Measurements from ENCODE around the gene ZBTB7A.

The ZBTB7A gene

GRCh38 chr19:4077007-4077374 lies 10.3 kb upstream of the ZBTB7A start:
- Histone ChIP-seq H3K4me1 (ENCODE audit: low read length) (peaks cover 12% of the 10 kb centered on the region), H3K9me3 (ENCODE audit: insufficient read depth, low read length) (no peaks in the 10 kb centered on the region), H3K4me3 (ENCODE audit: low read length) (no peak overlapping the region), H3K27me3 (ENCODE audit: low read depth, low read length) (no peaks in the 10 kb centered on the region), H4K20me1 (ENCODE audit: insufficient read depth, low read length) (no peaks in the 10 kb centered on the region), H3K27ac (ENCODE audit: low read length) (no peak overlapping the region), H3K79me2 (ENCODE audit: low read length) (no peaks in the 10 kb centered on the region), H3K36me3 (replicated peaks; ENCODE audit: low read depth, low read length) (no peaks in the 10 kb centered on the region), H3K4me2 (ENCODE audit: low read length) (no peak overlapping the region), H3K9ac (ENCODE audit: low read length) (no peak overlapping the region), H2AFZ (ENCODE audit: low read depth, low read length) (no peak overlapping the region)
- TF ChIP-seq CTCF (IDR thresholded peaks at IDR 0.05; ENCODE audit: low read depth, low read length), result no peak
- TF ChIP-seq EZH2phosphoT487 (IDR thresholded peaks at IDR 0.05; ENCODE audit: low read depth), result no peak

- H3K9me3 ChIP-seq (ENCODE audit: insufficient read depth, low read length), result no peaks in the 10 kb centered on the region
- H3K27me3 ChIP-seq (ENCODE audit: low read depth, low read length), result no peaks in the 10 kb centered on the region
- H3K4me1 ChIP-seq (ENCODE audit: low read length), result peaks cover 12% of the 10 kb centered on the region
- H4K20me1 ChIP-seq (ENCODE audit: insufficient read depth, low read length), result no peaks in the 10 kb centered on the region
- no peak for TF ChIP-seq EZH2phosphoT487 (IDR thresholded peaks at IDR 0.05; ENCODE audit: low read depth)
- no peak overlapping the region for H3K27ac ChIP-seq (ENCODE audit: low read length)
- no peak overlapping the region for H3K4me3 ChIP-seq (ENCODE audit: low read length)
- no peaks in the 10 kb centered on the region for H3K36me3 ChIP-seq (replicated peaks; ENCODE audit: low read depth, low read length)
- H3K4me2 ChIP-seq (ENCODE audit: low read length), result no peak overlapping the region
- no peak overlapping the region for H2AFZ ChIP-seq (ENCODE audit: low read depth, low read length)
- no peaks in the 10 kb centered on the region for H3K79me2 ChIP-seq (ENCODE audit: low read length)
- no peak overlapping the region for H3K9ac ChIP-seq (ENCODE audit: low read length)
These were observed 8.7 kb upstream of the ZBTB7A start for GRCh38 chr19:4075373-4075772.

GRCh38 chr19:4071610-4072009 lies 4.9 kb upstream of the ZBTB7A start:
- Histone ChIP-seq H3K36me3 (replicated peaks; ENCODE audit: low read depth, low read length) (no peaks in the 10 kb centered on the region), H3K27me3 (ENCODE audit: low read depth, low read length) (peaks cover 6% of the 10 kb centered on the region; the same call in 1 of the 2 replicates), H3K27ac (ENCODE audit: low read length) (no peak overlapping the region), H3K9ac (ENCODE audit: low read length) (no peak overlapping the region), H3K4me3 (ENCODE audit: low read length) (no peak overlapping the region), H2AFZ (ENCODE audit: low read depth, low read length) (no peak overlapping the region), H3K79me2 (ENCODE audit: low read length) (peaks cover under 1% of the 10 kb centered on the region; the same call in 1 of the 2 replicates), H3K4me1 (ENCODE audit: low read length) (peaks cover 11% of the 10 kb centered on the region), H3K4me2 (ENCODE audit: low read length) (no peak overlapping the region), H4K20me1 (ENCODE audit: insufficient read depth, low read length) (no peaks in the 10 kb centered on the region), H3K9me3 (ENCODE audit: insufficient read depth, low read length) (no peaks in the 10 kb centered on the region)
- no peak for TF ChIP-seq CTCF (IDR thresholded peaks at IDR 0.05; ENCODE audit: low read depth, low read length)
- no peak for TF ChIP-seq EZH2phosphoT487 (IDR thresholded peaks at IDR 0.05; ENCODE audit: low read depth)

- Histone ChIP-seq H3K4me3 (ENCODE audit: low read length) (no peak overlapping the region), H4K20me1 (ENCODE audit: insufficient read depth, low read length) (peaks cover 5% of the 10 kb centered on the region; the same call in 1 of the 2 replicates), H3K27me3 (ENCODE audit: low read depth, low read length) (peaks cover 6% of the 10 kb centered on the region; the same call in 1 of the 2 replicates), H3K4me1 (ENCODE audit: low read length) (peaks cover 11% of the 10 kb centered on the region), H3K9me3 (ENCODE audit: insufficient read depth, low read length) (no peaks in the 10 kb centered on the region), H3K36me3 (replicated peaks; ENCODE audit: low read depth, low read length) (no peaks in the 10 kb centered on the region), H3K4me2 (ENCODE audit: low read length) (no peak overlapping the region), H2AFZ (ENCODE audit: low read depth, low read length) (no peak overlapping the region), H3K79me2 (ENCODE audit: low read length) (peaks cover 13% of the 10 kb centered on the region), H3K27ac (ENCODE audit: low read length) (no peak overlapping the region), H3K9ac (ENCODE audit: low read length) (no peak overlapping the region)
- TF ChIP-seq EZH2phosphoT487 (IDR thresholded peaks at IDR 0.05; ENCODE audit: low read depth) (no peak), CTCF (IDR thresholded peaks at IDR 0.05; ENCODE audit: low read depth, low read length) (no peak)
These were observed 2.7 kb upstream of the ZBTB7A start for GRCh38 chr19:4069331-4069959.

All from OCI-LY3 (cell line).